Coronary artery (tissue), 2 donors: ENCODE data around the gene CDK14.

ENCODE experiments used
- DNase-seq: peaks from one replicate; pipeline ENCODE4 v3.0.0-alpha.2; 2017; ENCODE audit warnings: low spot score
- H3K27ac ChIP-seq, 2 donors: fragments of 200-600 bp; sonication (generic); one replicate each; pipeline ENCODE4 v1.5.1; 2016 to 2019
- H3K4me3 ChIP-seq: fragments of 200-600 bp; sonication (generic); 2 replicates; pipeline ENCODE4 v1.5.1; 2016; ENCODE audit warnings: mild to moderate bottlenecking, moderate library complexity
- TF ChIP-seq, protein P1 (sequence below): fragments of 200-600 bp; sonication (generic); IDR thresholded peaks from one replicate; pipeline ENCODE4 v1.5.1; 2019; ENCODE audit warnings: antibody characterized with exemption

The CDK14 gene

GRCh38 chr7:90828601-90829000, 232.5 kb downstream of the CDK14 start:
- no peak overlapping the region for H3K4me3 ChIP-seq
- no peak overlapping the region for H3K27ac ChIP-seq
- DNase-seq, result no peak
- TF ChIP-seq, protein P1, sequence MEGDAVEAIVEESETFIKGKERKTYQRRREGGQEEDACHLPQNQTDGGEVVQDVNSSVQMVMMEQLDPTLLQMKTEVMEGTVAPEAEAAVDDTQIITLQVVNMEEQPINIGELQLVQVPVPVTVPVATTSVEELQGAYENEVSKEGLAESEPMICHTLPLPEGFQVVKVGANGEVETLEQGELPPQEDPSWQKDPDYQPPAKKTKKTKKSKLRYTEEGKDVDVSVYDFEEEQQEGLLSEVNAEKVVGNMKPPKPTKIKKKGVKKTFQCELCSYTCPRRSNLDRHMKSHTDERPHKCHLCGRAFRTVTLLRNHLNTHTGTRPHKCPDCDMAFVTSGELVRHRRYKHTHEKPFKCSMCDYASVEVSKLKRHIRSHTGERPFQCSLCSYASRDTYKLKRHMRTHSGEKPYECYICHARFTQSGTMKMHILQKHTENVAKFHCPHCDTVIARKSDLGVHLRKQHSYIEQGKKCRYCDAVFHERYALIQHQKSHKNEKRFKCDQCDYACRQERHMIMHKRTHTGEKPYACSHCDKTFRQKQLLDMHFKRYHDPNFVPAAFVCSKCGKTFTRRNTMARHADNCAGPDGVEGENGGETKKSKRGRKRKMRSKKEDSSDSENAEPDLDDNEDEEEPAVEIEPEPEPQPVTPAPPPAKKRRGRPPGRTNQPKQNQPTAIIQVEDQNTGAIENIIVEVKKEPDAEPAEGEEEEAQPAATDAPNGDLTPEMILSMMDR, result no peak

DNA sequence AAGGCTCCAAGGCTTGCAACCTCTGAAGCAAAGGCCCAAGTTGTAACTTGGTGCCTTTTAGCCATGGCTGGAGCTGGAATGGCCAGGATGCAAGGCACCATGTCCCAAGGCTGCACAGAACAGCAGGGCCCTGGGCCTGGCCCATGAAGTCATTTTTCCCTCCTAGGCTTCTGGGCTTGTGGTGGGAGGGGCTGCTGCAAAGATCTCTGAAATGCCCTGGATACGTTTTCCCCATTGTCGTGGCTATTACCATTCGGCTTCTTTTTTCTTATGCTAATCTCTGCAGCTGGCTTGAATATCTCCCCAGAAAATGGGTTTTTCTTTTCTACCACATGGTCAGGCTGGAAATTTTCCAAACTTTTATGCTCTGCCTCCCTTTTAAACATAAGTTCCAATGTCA, 234.2 kb downstream of the CDK14 start:
- Histone ChIP-seq H3K4me3 (no peak overlapping the region), H3K27ac (no peak overlapping the region)
- DNase-seq, result no peak
- TF ChIP-seq, protein P1, result no peak

GRCh38 chr7:90832726-90833125, 236.6 kb downstream of the CDK14 start:
- Histone ChIP-seq H3K4me3 (no peak overlapping the region), H3K27ac (no peak overlapping the region)
- no peak for DNase-seq
- TF ChIP-seq, protein P1, result no peak

GRCh38 chr7:90833443-90833842, 237.3 kb downstream of the CDK14 start:
- TF ChIP-seq, protein P1, result no peak
- Histone ChIP-seq H3K27ac (no peak overlapping the region), H3K4me3 (no peak overlapping the region)
- no peak for DNase-seq

DNA sequence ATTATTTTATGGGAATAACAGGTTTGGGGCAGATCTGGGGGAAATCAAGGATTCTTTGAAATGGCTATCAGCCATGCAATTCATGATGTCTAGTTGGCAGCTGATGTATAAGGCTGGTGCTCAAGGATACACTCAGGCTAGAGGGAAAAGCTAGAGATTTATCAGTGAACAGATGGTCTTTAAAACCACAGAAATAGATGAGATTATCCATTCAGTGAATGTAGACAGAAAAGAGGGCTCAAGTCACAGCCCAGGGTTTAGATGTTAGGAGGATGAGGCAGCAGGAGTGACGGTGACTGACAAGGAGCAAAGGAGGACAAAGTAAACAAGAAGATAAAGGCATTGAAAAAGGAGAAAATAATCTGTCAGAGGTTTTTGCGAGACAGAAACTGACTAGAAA, 238.7 kb downstream of the CDK14 start:
- Histone ChIP-seq H3K4me3 (no peak overlapping the region), H3K27ac (no peak overlapping the region)
- TF ChIP-seq, protein P1, result no peak
- no peak for DNase-seq

DNA sequence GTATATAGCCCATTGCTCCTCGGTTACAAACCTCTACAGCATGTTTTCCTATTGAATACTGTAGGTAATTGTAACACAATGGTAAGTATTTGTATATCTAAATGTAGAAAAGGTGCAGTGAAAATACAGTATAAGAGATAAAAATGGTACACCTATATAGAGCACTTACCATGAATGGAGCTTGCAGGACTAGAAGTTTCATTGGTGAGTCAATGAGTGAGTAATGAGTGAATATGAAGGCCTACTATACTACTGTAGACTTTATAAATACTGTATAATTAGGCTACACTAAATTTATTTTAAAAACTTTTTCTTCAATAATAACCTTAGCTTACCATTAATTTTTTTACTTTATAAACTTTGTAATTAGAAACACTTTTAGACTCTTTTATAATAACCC, 239.7 kb downstream of the CDK14 start:
- no peak for DNase-seq
- TF ChIP-seq, protein P1, result no peak
- no peak overlapping the region for H3K4me3 ChIP-seq
- H3K27ac ChIP-seq, result no peak overlapping the region

DNA sequence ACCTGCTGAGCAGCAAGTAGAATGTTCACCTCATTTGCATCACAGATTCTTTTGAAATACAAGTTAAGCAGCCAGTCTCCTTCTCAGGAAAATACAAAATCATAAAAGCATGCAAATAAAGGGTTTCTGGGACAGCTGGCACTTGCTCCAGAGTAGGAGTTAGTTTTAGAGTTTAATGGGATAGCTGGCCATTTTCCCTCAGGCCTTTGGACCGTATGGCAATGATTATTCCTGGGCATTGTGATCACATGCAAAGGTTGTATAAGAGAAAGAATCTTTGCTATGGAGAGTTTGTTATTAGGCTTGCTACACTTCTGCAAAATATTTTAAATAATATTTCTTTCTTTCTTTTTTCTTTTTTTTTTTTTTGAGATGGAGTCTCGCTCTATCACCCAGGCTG, 240.8 kb downstream of the CDK14 start:
- TF ChIP-seq, protein P1, result no peak
- DNase-seq, result no peak
- Histone ChIP-seq H3K27ac (no peak overlapping the region), H3K4me3 (no peak overlapping the region)
